Hematopoietic multipotent progenitor cell treated with erythropoietin and hydrocortisone succinate and interleukin-3 and kit ligand, for 15 days (in vitro differentiated cells): ENCODE data around the gene PINLYP.
"Not testable (repeated sequence)": the region's sequence is repeated elsewhere in the genome, so short reads cannot be mapped to it uniquely, and the experiment has no call there.

Experiments used
- DNase-seq: peaks from one replicate; pipeline ENCODE4 v3.0.0-alpha.2; 2015; ENCODE audit warnings: low spot score

PINLYP gene

DNA sequence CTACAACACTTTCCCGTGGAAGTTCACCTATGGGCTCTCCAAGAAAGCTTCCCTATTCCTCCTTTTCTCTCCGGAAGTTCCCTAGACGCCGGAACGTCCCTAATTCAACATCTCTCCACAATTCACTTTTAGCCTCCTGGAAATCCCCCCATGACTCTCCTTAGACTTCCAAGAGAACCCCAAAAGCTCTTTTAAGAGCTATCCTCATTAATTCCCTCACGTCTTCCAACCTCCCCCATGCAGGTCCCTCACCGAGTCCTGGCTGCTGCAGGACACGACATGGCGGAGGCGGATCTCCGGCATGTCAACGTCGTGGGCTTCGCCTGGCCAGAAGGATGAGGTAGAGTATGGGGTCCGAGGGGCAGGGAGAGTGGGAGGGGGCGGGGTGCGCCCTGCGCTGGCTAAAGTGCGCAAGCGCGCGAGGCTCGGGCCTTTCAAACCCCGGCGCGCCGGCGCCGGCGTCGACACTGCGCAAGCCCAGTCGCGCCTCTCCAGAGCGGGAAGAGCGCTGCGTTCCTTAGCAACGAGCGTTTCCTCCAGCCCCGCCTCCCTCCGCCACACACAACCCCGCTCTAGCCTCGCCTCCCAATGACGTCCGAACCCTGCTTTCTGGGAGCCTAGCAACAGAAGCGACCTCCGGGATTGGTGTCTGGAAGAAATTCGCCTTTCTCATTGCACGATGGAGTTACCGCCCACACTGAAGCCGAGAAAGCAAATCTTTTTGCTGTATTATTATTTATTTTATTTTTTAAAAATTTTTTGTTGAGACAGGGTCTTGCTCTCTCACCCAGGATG lies at the start of gene PINLYP, which contains the start of gene XRCC1:
TSS of gene PINLYP (plus strand) at position 646 of the 795 bp plus-strand sequence. CDS start 1,391 bp downstream, outside the sequence.
TSS of gene XRCC1 (minus strand) at position 372 of the 795 bp plus-strand sequence. CDS start at position 303, 69 bp downstream.
- DNase-seq, result peak; percentile 96

- no peak for DNase-seq
These were observed 49.5 kb upstream of the PINLYP start for GRCh38 chr19:43525836-43526771.

DNA sequence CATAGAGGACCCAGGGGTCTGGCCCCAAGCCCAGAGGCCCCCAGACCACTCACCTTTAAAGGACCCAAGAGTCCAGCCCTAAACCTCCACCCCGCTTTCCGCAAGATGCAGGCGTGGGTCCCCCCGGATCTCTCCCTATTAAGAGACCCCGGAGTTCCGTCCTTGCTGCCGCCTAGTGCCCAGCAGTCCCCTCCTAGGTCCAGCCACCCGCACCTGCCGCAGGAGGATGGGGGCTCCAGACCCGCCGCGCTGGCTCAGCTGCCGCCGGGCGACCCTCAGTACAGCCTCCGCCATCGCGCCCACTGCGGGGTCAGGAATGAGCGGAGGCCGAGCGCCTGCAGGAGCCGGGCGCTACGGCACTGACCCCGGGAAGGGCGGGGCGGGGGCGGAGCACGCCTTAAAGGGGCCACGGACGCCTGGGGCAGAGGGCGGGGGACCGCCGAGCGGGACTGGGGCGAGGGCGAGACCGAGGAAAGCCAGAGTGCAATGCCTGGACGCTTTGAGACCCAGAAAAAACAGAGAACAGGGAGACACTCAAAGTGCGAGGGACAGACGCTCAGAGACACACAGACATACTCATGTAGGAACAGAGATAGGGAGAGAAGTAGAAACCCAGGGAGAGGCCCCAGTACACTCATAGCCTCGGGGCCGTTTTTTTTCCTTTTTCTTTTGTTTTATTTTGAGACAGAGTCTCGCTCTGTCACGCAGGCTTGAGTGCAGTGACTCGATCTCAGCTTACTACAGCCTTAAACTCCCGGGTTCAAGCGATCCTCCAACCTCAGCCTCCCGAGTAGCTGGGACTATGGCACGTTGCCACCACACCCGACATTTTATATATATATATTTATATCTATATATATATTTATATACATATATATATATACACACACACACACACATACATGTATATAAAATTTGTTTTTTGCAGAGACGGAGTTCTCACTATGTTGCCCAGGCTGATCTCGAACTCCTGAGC lies 48.4 kb upstream of the PINLYP start, which contains the start of gene ETHE1:
TSS of gene ETHE1 (minus strand) at position 318 of the 976 bp plus-strand sequence. CDS start at position 294, 24 bp downstream.
- DNase-seq, result peak; percentile 49

- no peak for DNase-seq
These were observed 47.6 kb upstream of the PINLYP start for GRCh38 chr19:43527860-43528622.

DNA sequence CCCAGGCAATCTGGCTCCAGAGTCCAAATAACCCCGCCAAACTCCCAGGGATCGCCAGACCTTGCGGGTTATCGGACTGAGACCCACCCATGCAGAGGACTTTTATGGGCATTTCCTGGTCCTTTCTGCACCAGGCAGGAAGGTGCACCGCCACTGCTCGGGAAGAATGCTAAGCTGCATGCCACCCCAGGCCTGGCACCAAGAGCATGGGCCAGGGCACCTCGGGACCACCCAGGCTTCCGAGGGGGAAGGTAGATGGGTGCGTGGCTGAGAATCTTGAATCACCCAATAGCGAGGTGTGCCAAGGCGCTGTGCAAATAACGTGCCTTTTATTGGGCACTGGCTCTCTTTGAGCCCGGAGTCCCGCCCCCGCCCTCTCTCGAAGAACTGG lies 43.0 kb upstream of the PINLYP start:
- no peak for DNase-seq

- peak; percentile 25 for DNase-seq
These were observed 42.5 kb upstream of the PINLYP start, which contains the start of gene ZNF575 for GRCh38 chr19:43532962-43533545. ZNF575 (plus strand) TSS chr19:43533188; CDS start chr19:43534423, 1,235 bp downstream.

- DNase-seq, result peak; percentile 89
These were observed 41.9 kb upstream of the PINLYP start for GRCh38 chr19:43533546-43534304.

GRCh38 chr19:43534305-43534815 lies 41.2 kb upstream of the PINLYP start:
- DNase-seq, result no peak

DNA sequence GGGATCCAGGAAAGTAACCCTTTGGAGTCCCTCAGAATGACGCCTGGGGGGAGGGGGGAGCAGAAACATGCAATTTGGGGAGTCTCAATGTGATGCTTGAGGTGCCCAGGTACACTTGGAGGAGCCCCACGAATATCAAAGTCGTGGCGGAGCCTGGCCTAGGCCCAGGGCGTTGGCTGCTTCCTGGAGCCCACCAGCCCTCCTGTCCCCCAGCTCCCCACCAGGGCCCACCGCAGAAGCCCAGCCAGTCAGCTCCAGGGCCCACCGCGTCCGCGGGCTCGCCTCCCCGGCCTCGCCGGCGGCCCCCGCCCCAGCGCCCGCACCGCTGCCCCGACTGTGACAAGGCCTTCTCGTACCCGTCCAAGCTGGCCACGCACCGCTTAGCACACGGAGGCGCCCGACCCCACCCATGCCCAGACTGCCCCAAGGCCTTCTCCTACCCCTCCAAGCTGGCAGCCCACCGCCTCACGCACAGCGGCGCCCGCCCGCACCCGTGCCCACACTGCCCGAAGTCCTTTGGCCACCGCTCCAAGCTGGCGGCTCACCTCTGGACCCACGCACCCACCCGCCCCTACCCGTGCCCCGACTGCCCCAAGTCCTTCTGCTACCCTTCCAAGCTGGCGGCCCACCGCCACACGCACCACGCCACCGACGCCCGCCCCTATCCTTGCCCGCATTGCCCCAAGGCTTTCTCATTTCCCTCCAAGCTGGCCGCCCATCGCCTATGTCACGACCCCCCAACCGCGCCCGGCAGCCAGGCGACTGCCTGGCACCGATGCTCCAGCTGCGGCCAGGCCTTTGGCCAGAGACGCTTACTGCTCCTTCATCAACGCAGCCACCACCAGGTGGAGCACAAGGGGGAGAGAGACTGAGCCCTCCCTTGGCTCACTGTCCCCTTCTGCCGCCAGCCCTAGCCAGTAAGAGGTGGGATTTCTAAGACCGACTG lies 40.5 kb upstream of the PINLYP start:
- peak; percentile 30 for DNase-seq

- no peak for DNase-seq
These were observed 36.7 kb upstream of the PINLYP start for GRCh38 chr19:43538922-43539321.

- DNase-seq, result no peak
These were observed 35.2 kb upstream of the PINLYP start for GRCh38 chr19:43540381-43540780.

GRCh38 chr19:43541920-43542650 lies 33.5 kb upstream of the PINLYP start:
- DNase-seq, result no peak

- DNase-seq, result no peak
These were observed 31.5 kb upstream of the PINLYP start for GRCh38 chr19:43544077-43544476.

DNA sequence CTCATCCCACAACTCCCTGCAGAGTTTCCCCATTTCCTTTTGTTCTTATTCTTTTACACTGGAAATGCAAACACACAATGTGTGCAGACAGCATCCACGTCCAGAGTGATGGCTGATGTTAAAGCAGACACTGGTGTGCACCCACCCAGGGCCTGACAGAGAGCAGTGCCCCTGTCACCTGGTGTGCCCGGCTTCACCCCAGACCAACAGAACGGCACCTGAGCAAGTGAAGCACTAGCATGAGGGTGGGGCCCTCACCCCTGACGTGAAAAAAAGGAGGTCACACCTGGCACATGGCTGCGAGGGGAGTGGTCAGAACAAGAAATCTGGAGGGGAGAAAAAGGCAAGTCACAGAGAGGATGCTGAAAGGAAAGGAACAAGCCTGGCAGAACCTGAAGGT lies 30.3 kb upstream of the PINLYP start:
- DNase-seq, result no peak

- DNase-seq, result no peak
These were observed 29.6 kb upstream of the PINLYP start for GRCh38 chr19:43545981-43546380.

- no peak for DNase-seq
These were observed 29.0 kb upstream of the PINLYP start for GRCh38 chr19:43546581-43546980.

DNA sequence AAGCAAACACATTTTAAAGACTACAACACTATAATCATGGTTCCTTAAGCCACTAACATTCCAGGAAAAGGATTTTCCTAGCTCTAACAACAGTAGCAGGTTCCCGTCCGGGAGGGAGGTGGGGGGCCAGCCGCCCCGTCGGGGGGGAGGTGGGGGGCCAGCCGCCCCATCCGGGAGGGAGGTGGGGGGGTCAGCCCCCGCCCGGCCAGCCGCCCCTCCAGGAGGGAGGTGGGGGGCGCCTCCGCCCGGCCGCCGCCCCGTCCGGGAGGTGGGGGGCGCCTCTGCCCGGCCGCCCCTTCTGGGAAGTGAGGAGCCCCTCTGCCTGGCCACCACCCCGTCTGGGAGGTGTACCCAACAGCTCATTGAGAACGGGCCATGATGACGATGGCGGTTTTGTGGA lies 27.7 kb upstream of the PINLYP start:
- DNase-seq, result not testable (repeated sequence)
